Sigmoid colon (tissue), 3 donors: ENCODE measurements around the gene SMPD2.

Experiments used
- CTCF ChIP-seq, 4 experiments: fragments of 450-650 bp in 3 of 4; fragments of 200-600 bp in 1 of 4; IDR thresholded peaks; one replicate each; pipeline ENCODE4 v1.5.1; 2016 to 2019; ENCODE audit warnings: antibody characterized with exemption in 4 of 4, mild to moderate bottlenecking in 3 of 4, moderate library complexity in 2 of 4
- POLR2A ChIP-seq, 2 donors: fragments of 450-650 bp; IDR thresholded peaks; one replicate each; pipeline ENCODE4 v1.6.1; 2016; ENCODE audit warnings: antibody characterized with exemption in 2 of 2, mild to moderate bottlenecking in 2 of 2, moderate library complexity in 2 of 2

GRCh38 chr6:109417646-109418045 is 22.9 kb upstream of the SMPD2 start:
- TF ChIP-seq CTCF (IDR thresholded peaks at IDR 0.05) (no peak), POLR2A (IDR thresholded peaks at IDR 0.05) (no peak)
